Large intestine (tissue), 3 donors: Measurements from ENCODE around the gene HERC6. TPM values are rescaled to one million over a fixed set of nuclear protein-coding genes. Genes with fewer than 3 reads are reported as not detected.
"Not testable (repeated sequence)": the region's sequence is repeated elsewhere in the genome, so short reads cannot be mapped to it uniquely, and the experiment has no call there.

Experiments used
- DNase-seq, 2 donors: peaks; one replicate each; pipeline versions ENCODE4 v3.0.0 to v3.0.0-alpha.2; 2013
- H3K27ac ChIP-seq: one replicate; pipeline ENCODE4 v1.5.1; 2013; ENCODE audit warnings: low read length
- H3K27me3 ChIP-seq: 2 replicates; pipeline ENCODE4 v1.6.1; 2013; ENCODE audit warnings: low read length; ENCODE audit not compliant: control insufficient read depth, insufficient read depth
- H3K36me3 ChIP-seq: 2 replicates; pipeline ENCODE4 v1.6.1; 2013; ENCODE audit warnings: low read length; ENCODE audit not compliant: control insufficient read depth, insufficient read depth
- H3K4me1 ChIP-seq: one replicate; pipeline ENCODE4 v1.6.1; 2013; ENCODE audit warnings: low read length; ENCODE audit not compliant: control insufficient read depth, insufficient read depth
- H3K4me3 ChIP-seq: one replicate; pipeline ENCODE4 v1.5.1; 2013; ENCODE audit warnings: low read length
- H3K9me3 ChIP-seq: one replicate; pipeline ENCODE4 v1.6.1; 2013; ENCODE audit warnings: mild to moderate bottlenecking, low read depth, low read length, moderate library complexity; ENCODE audit not compliant: control insufficient read depth
- WGBS: methylation state at CpG from one replicate; pipeline ENCODE4 v1.1.5; 2013; ENCODE audit warnings: low lambda C conversion rate; ENCODE audit not compliant: insufficient coverage; 5-methylcytosine and 5-hydroxymethylcytosine counted together
- polyA plus RNA-seq: library from polyadenylated mRNA; unstranded; fragments of 120-200 nt; gene quantifications from one replicate; pipeline ENCODE4 v1.2.1, GENCODE V29; 2013

The HERC6 gene
- polyA plus RNA-seq, 1 donor: 10.8 TPM

GRCh38 chr4:88356771-88357170 lies 21.9 kb upstream of the HERC6 start:
- H3K9me3 ChIP-seq: peaks cover 10% of the 10 kb centered on the region
- H3K27ac ChIP-seq: no peak overlapping the region
- H3K27me3 ChIP-seq: no peaks in the 10 kb centered on the region
- DNase-seq: no peak
- H3K4me1 ChIP-seq: no peaks in the 10 kb centered on the region
- no peaks in the 10 kb centered on the region for H3K36me3 ChIP-seq
- H3K4me3 ChIP-seq: no peak overlapping the region

GRCh38 chr4:88357262-88357661 lies 21.4 kb upstream of the HERC6 start:
- DNase-seq: no peak
- Histone ChIP-seq H3K27me3 (no peaks in the 10 kb centered on the region), H3K36me3 (no peaks in the 10 kb centered on the region), H3K4me1 (no peaks in the 10 kb centered on the region), H3K9me3 (peaks cover 10% of the 10 kb centered on the region), H3K4me3 (no peak overlapping the region), H3K27ac (no peak overlapping the region)
- no CpG with 5 or more reads among the region's 4 CpGs for WGBS

GRCh38 chr4:88359558-88359957 lies 19.1 kb upstream of the HERC6 start:
- H3K4me3 ChIP-seq: no peak overlapping the region
- WGBS: no CpG with 5 or more reads among the region's 10 CpGs
- no peaks in the 10 kb centered on the region for H3K36me3 ChIP-seq
- no peak for DNase-seq
- H3K4me1 ChIP-seq: no peaks in the 10 kb centered on the region
- H3K9me3 ChIP-seq: peaks cover 7% of the 10 kb centered on the region
- H3K27ac ChIP-seq: no peak overlapping the region
- H3K27me3 ChIP-seq: no peaks in the 10 kb centered on the region

- no peak overlapping the region for H3K4me3 ChIP-seq
- H3K9me3 ChIP-seq: peaks cover 7% of the 10 kb centered on the region
- no CpG with 5 or more reads among the region's 7 CpGs for WGBS
- H3K27ac ChIP-seq: no peak overlapping the region
- DNase-seq: no peak
- H3K27me3 ChIP-seq: no peaks in the 10 kb centered on the region
- no peaks in the 10 kb centered on the region for H3K36me3 ChIP-seq
- no peaks in the 10 kb centered on the region for H3K4me1 ChIP-seq
Observed at GRCh38 chr4:88360256-88360655, 18.4 kb upstream of the HERC6 start.

GRCh38 chr4:88360791-88361190 lies 17.9 kb upstream of the HERC6 start:
- Histone ChIP-seq H3K27ac (no peak overlapping the region), H3K4me3 (no peak overlapping the region), H3K9me3 (peaks cover 7% of the 10 kb centered on the region), H3K4me1 (no peaks in the 10 kb centered on the region), H3K27me3 (no peaks in the 10 kb centered on the region), H3K36me3 (no peaks in the 10 kb centered on the region)
- no CpG with 5 or more reads among the region's 16 CpGs for WGBS
- no peak for DNase-seq

- no CpG with 5 or more reads among the region's 18 CpGs for whole genome bisulfite sequencing
Observed at GRCh38 chr4:88361217-88361773, 17.4 kb upstream of the HERC6 start.

GRCh38 chr4:88366460-88366859 lies 12.2 kb upstream of the HERC6 start:
- DNase-seq: no peak
- no peaks in the 10 kb centered on the region for H3K4me1 ChIP-seq
- WGBS: no CpG with 5 or more reads among the region's 2 CpGs

More at GRCh38 chr4:88361217-88361773, 17.4 kb upstream of the HERC6 start:
- H3K36me3 ChIP-seq, H3K4me3 ChIP-seq, H3K9me3 ChIP-seq, H3K27me3 ChIP-seq, H3K4me1 ChIP-seq, H3K27ac ChIP-seq, DNase-seq: not testable (repeated sequence)

GRCh38 chr4:88367826-88368225 lies 10.8 kb upstream of the HERC6 start:
- Histone ChIP-seq H3K9me3 (no peaks in the 10 kb centered on the region), H3K27ac (no peak overlapping the region), H3K27me3 (no peaks in the 10 kb centered on the region), H3K4me3 (no peak overlapping the region), H3K4me1 (no peaks in the 10 kb centered on the region), H3K36me3 (no peaks in the 10 kb centered on the region)
- 80% methylated on average over 1 of the region's 5 CpGs for WGBS
- DNase-seq: no peak

More at GRCh38 chr4:88366460-88366859, 12.2 kb upstream of the HERC6 start:
- H3K27ac ChIP-seq: no peak overlapping the region
- H3K36me3 ChIP-seq: no peaks in the 10 kb centered on the region
- H3K9me3 ChIP-seq: no peaks in the 10 kb centered on the region
- no peak overlapping the region for H3K4me3 ChIP-seq
- no peaks in the 10 kb centered on the region for H3K27me3 ChIP-seq

GRCh38 chr4:88369180-88369812 lies 9.4 kb upstream of the HERC6 start:
- not testable (repeated sequence) for H3K4me1 ChIP-seq, H3K27me3 ChIP-seq, H3K36me3 ChIP-seq, H3K27ac ChIP-seq, H3K4me3 ChIP-seq, H3K9me3 ChIP-seq
- peak; percentile 3 to 14 for DNase-seq
- WGBS: 92% methylated on average over 2 of the region's 7 CpGs

GRCh38 chr4:88381123-88381522 lies 2.5 kb downstream of the HERC6 start:
- 93% methylated on average over 3 of the region's 4 CpGs for WGBS
- Histone ChIP-seq H3K36me3 (no peaks in the 10 kb centered on the region), H3K27me3 (no peaks in the 10 kb centered on the region), H3K4me3 (no peak overlapping the region), H3K4me1 (no peaks in the 10 kb centered on the region), H3K27ac (no peak overlapping the region), H3K9me3 (no peaks in the 10 kb centered on the region)
- DNase-seq: no peak

- H3K27me3 ChIP-seq: no peaks in the 10 kb centered on the region
- H3K4me1 ChIP-seq: no peaks in the 10 kb centered on the region
- DNase-seq: peak in 1 of 2 donors; percentile 32
- peaks cover 4% of the 10 kb centered on the region for H3K36me3 ChIP-seq
- no peaks in the 10 kb centered on the region for H3K9me3 ChIP-seq
- WGBS: no CpG with 5 or more reads among the region's 1 CpG
- peak overlapping the region; percentile 16 for H3K27ac ChIP-seq
- no peak overlapping the region for H3K4me3 ChIP-seq
Observed at GRCh38 chr4:88382621-88383020, 4.0 kb downstream of the HERC6 start.
